H1 (cell line): Measurements from ENCODE around the gene SERHL2. TPM values are rescaled to one million over a fixed set of nuclear protein-coding genes. Genes with fewer than 3 reads are reported as not detected.

Experiments used
- CTCF ChIA-PET: fragments of 300-600 bp; sonication (Branson Sonifier 250); formaldehyde crosslinking; loops from one replicate; lab custom pipeline; 2021; ENCODE audit not compliant: partially characterized antibody; lab: Charles Lee
- POLR2A ChIA-PET: fragments of 300-600 bp; sonication (Branson Sonifier 250); formaldehyde crosslinking; loops from one replicate; lab custom pipeline; 2021; ENCODE audit warnings: inconsistent platforms; ENCODE audit not compliant: partially characterized antibody; lab: Charles Lee
- DNase-seq, 2 experiments: peaks; one replicate each; pipeline versions ENCODE4 v3.0.0 to v3.0.0-alpha.2; 2010 to 2022; ENCODE audit warnings: low spot score in 2 of 2, low read depth in 1 of 2, mixed read lengths in 1 of 2
- FAIRE-seq: peaks from 2 replicates; lab custom pipeline; 2011; peaks lifted over from hg19 to GRCh38; lab: Jason Lieb, UNC
- H2AFZ ChIP-seq: 2 replicates; pipeline ENCODE4 v1.8.1; 2012; ENCODE audit warnings: low read length, inconsistent platforms
- H2AK5ac ChIP-seq: 2 replicates; pipeline ENCODE4 v1.6.1; 2013; ENCODE audit warnings: low read depth, low read length
- H2BK120ac ChIP-seq: replicated peaks from 2 replicates; pipeline ENCODE3; 2013; ENCODE audit warnings: low read depth, low read length, inconsistent platforms
- H2BK12ac ChIP-seq: 2 replicates; pipeline ENCODE4 v1.6.1; 2013; ENCODE audit warnings: low read depth, low read length
- H2BK15ac ChIP-seq: 2 replicates; pipeline ENCODE4 v1.6.1; 2013; ENCODE audit warnings: low read length
- H2BK20ac ChIP-seq: 2 replicates; pipeline ENCODE4 v1.6.1; 2013; ENCODE audit warnings: low read length
- H2BK5ac ChIP-seq: 2 replicates; pipeline ENCODE4 v1.6.1; 2013; ENCODE audit warnings: low read depth, low read length
- H3K14ac ChIP-seq: 2 replicates; pipeline ENCODE4 v1.6.1; 2013; ENCODE audit warnings: inconsistent platforms; ENCODE audit not compliant: insufficient read length
- H3K18ac ChIP-seq: 2 replicates; pipeline ENCODE4 v1.6.1; 2013; ENCODE audit warnings: low read length; ENCODE audit errors: extremely low read depth
- H3K23ac ChIP-seq: 2 replicates; pipeline ENCODE4 v1.6.1; 2013; ENCODE audit warnings: inconsistent platforms; ENCODE audit not compliant: insufficient read length
- H3K23me2 ChIP-seq: 2 replicates; pipeline ENCODE4 v1.6.1; 2013; ENCODE audit warnings: low read depth, low read length
- H3K27ac ChIP-seq: 2 replicates; pipeline ENCODE4 v1.6.1; 2011; ENCODE audit warnings: low read depth, low read length, inconsistent platforms
- H3K27me3 ChIP-seq, 4 experiments: replicated peaks in 1 of 4; 1 replicate in 1 of 4; 2 replicates in 3 of 4; pipeline versions ENCODE4 v1.6.1 to v1.8.1; 2011 to 2013; ENCODE audit warnings: low read length in 3 of 4, mild to moderate bottlenecking in 3 of 4, inconsistent platforms in 2 of 4, mixed read lengths in 2 of 4, moderate library complexity in 1 of 4; ENCODE audit not compliant: control insufficient read depth in 3 of 4, insufficient read depth in 3 of 4; ENCODE audit errors: extremely low read depth in 1 of 4
- H3K36me3 ChIP-seq, 4 experiments: 2 replicates each; pipeline versions ENCODE4 v1.6.1 to v1.8.1; 2011 to 2013; ENCODE audit warnings: mild to moderate bottlenecking in 4 of 4, low read length in 3 of 4, moderate library complexity in 2 of 4, control low read depth in 1 of 4, inconsistent platforms in 1 of 4; ENCODE audit not compliant: insufficient read depth in 4 of 4, control insufficient read depth in 2 of 4
- H3K4ac ChIP-seq: replicated peaks from 2 replicates; pipeline ENCODE3; 2013; ENCODE audit warnings: low read length, low read depth, mixed read lengths, inconsistent platforms; ENCODE audit not compliant: insufficient read length
- H3K4me1 ChIP-seq, 4 experiments: replicated peaks in 1 of 4; 1 replicate in 1 of 4; 2 replicates in 3 of 4; pipeline versions ENCODE4 v1.6.1 to v1.8.1; 2011 to 2013; ENCODE audit warnings: low read length in 3 of 4, inconsistent platforms in 2 of 4, mixed read lengths in 1 of 4; ENCODE audit not compliant: insufficient read depth in 4 of 4, control insufficient read depth in 3 of 4
- H3K4me2 ChIP-seq, 2 experiments: 2 replicates each; pipeline versions ENCODE4 v1.6.1 to v1.8.1; 2011 to 2013; ENCODE audit warnings: low read depth in 2 of 2, low read length in 2 of 2, control low read depth in 1 of 2, inconsistent platforms in 1 of 2, mild to moderate bottlenecking in 1 of 2; ENCODE audit not compliant: insufficient read depth in 1 of 2
- H3K4me3 ChIP-seq, 4 experiments: fragments of 200-600, 300-600 bp in 1 of 4; sonication (generic), shearing (Covaris generic), sonication (Bioruptor Twin) in 1 of 4; 2 replicates each; pipeline versions ENCODE4 v1.5.1 to v1.8.1; 2011 to 2016; ENCODE audit warnings: low read length in 4 of 4, low read depth in 3 of 4, control low read depth in 2 of 4, inconsistent platforms in 2 of 4, mild to moderate bottlenecking in 2 of 4, mixed read lengths in 1 of 4, moderate library complexity in 1 of 4; ENCODE audit not compliant: insufficient read depth in 2 of 4; ENCODE audit errors: extremely low read depth in 1 of 4
- H3K56ac ChIP-seq: replicated peaks from 2 replicates; pipeline ENCODE3; 2013; ENCODE audit warnings: low read depth, mild to moderate bottlenecking, mixed read lengths, low read length, inconsistent platforms; ENCODE audit not compliant: insufficient read length
- H3K79me1 ChIP-seq: 2 replicates; pipeline ENCODE4 v1.6.1; 2013; ENCODE audit warnings: low read depth, low read length, control low read depth
- H3K79me2 ChIP-seq, 2 experiments: 2 replicates each; pipeline versions ENCODE4 v1.6.1 to v1.8.1; 2012 to 2013; ENCODE audit warnings: low read length in 2 of 2, mild to moderate bottlenecking in 2 of 2, inconsistent platforms in 1 of 2; ENCODE audit not compliant: insufficient read depth in 2 of 2, control insufficient read depth in 1 of 2
- H3K9ac ChIP-seq, 4 experiments: replicated peaks in 1 of 4; 1 replicate in 1 of 4; 2 replicates in 3 of 4; pipeline versions ENCODE4 v1.6.1 to v1.8.1; 2011 to 2013; ENCODE audit warnings: low read depth in 3 of 4, low read length in 3 of 4, control low read depth in 2 of 4, mild to moderate bottlenecking in 2 of 4, moderate library complexity in 2 of 4, inconsistent platforms in 1 of 4; ENCODE audit errors: extremely low read depth in 1 of 4
- H3K9me3 ChIP-seq, 2 experiments: 2 replicates each; pipeline versions ENCODE4 v1.6.1 to v1.8.1; 2012 to 2013; ENCODE audit warnings: mild to moderate bottlenecking in 2 of 2, moderate library complexity in 2 of 2, control low read depth in 1 of 2, inconsistent platforms in 1 of 2, low read depth in 1 of 2, low read length in 1 of 2, mixed read lengths in 1 of 2; ENCODE audit not compliant: insufficient read depth in 2 of 2
- H4K20me1 ChIP-seq, 2 experiments: replicated peaks in 1 of 2; 2 replicates each; pipeline versions ENCODE3 to v1.8.1; 2011 to 2013; ENCODE audit warnings: inconsistent platforms in 2 of 2, low read length in 2 of 2, mild to moderate bottlenecking in 1 of 2; ENCODE audit not compliant: insufficient read depth in 2 of 2, control insufficient read depth in 1 of 2
- H4K5ac ChIP-seq: 2 replicates; pipeline ENCODE4 v1.6.1; 2013; ENCODE audit warnings: low read length, low read depth, mixed read lengths, inconsistent platforms; ENCODE audit not compliant: insufficient read length
- H4K8ac ChIP-seq: 2 replicates; pipeline ENCODE4 v1.8.0; 2013; ENCODE audit warnings: mild to moderate bottlenecking, moderate library complexity, low read length, inconsistent platforms; ENCODE audit not compliant: insufficient read depth; ENCODE audit errors: extremely low read depth
- H4K91ac ChIP-seq: replicated peaks from 2 replicates; pipeline ENCODE3; 2013; ENCODE audit warnings: low read length, mixed read lengths, inconsistent platforms; ENCODE audit not compliant: insufficient read length
- CBX5 ChIP-seq: fragments of 300-800, 300-1000 bp; sonication (generic); IDR thresholded peaks from 2 replicates; pipeline ENCODE4 v1.7.1; 2016; ENCODE audit warnings: antibody characterized with exemption, low read length, low read depth
- KDM1A ChIP-seq: fragments of 200-600, 300-600 bp; sonication (generic); IDR thresholded peaks from 2 replicates; pipeline ENCODE4 v1.7.1; 2016; ENCODE audit warnings: mild to moderate bottlenecking, low read length, borderline replicate concordance
- KDM4A ChIP-seq: IDR thresholded peaks from one replicate; pipeline ENCODE4 v1.7.1; 2012; ENCODE audit warnings: low read depth, mild to moderate bottlenecking, moderate library complexity, low read length, inconsistent platforms; ENCODE audit not compliant: severe bottlenecking
- WGBS, 2 experiments: shearing (Covaris generic) in 1 of 2; methylation state at CpG; one replicate each; pipeline versions ENCODE4 v1.1.6 to v1.1.7; 2013 to 2015; ENCODE audit warnings: low lambda C conversion rate in 2 of 2, mixed read lengths in 2 of 2, inconsistent platforms in 1 of 2, low coverage in 1 of 2, missing lambda C conversion rate in 1 of 2; ENCODE audit not compliant: insufficient replicate concordance in 2 of 2, insufficient coverage in 1 of 2, insufficient read length in 1 of 2; ENCODE audit errors: extremely low coverage in 1 of 2, missing lambda C conversion rate in 1 of 2; 5-methylcytosine and 5-hydroxymethylcytosine counted together
- polyA plus RNA-seq, 7 experiments: library from polyadenylated mRNA; depleted of rRNA in 3 of 7; stranded (reverse) in 5 of 7; unstranded in 2 of 7; fragments of >200 nt in 5 of 7; fragments of 200-250 nt in 2 of 7; gene quantifications; 1 replicate in 5 of 7; 2 replicates in 1 of 7; 4 replicates in 1 of 7; pipeline versions ENCODE4 v1.2.1 to v1.2.3, GENCODE V29; 2011 to 2013; ENCODE audit warnings: missing spikeins in 2 of 7, mixed read lengths in 2 of 7
- total RNA-seq: library from RNA; stranded (reverse); fragmentation: NEBNext Ultra II Directional; extraction: Animal tissue kit (Norgen Biotek cat#: 25700); gene quantifications from 2 replicates; pipeline ENCODE4 v1.2.1, GENCODE V29; 2021

Gene SERHL2
- total and polyA plus RNA-seq, 2 of the 8 experiments (the other 6 are each of a cell fraction or from before 2014, with no cell fraction given), result 0.91 TPM; not detected in 1

DNA sequence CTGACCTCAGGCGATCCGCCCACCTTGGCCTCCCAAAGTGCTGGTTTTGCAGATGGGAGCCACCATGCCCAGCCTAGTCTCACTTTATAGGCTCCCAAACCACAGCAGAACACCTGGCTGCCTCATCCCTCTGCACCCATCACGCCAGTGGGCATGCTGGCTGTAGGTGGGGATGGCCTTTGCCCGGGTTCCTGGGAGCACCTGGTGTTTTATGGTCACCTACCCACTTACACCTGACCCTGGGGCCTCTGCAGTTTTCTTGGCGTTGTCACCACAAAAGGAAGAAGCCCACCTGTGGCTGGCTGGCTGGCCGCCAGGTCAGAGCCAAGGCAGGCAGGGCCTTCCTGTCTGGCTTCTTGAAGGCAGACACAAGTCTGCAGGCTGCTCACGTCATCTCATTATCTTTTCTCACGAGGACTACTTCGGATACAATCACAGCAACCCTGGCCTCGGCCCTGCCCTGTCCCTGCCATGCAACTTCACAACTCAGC lies 42.3 kb upstream of the SERHL2 start:
- Histone ChIP-seq H3K4ac (no peak overlapping the region), H3K4me3 (no peak overlapping the region), H2BK5ac (no peak overlapping the region), H3K9me3 (no peaks in the 10 kb centered on the region), H3K4me2 (no peak overlapping the region), H3K14ac (no peak overlapping the region), H4K8ac (no peak overlapping the region)
- TF ChIP-seq CBX5 (no peak), KDM4A (no peak), KDM1A (no peak)
- TF ChIP-seq, all 59 proteins: peak for 0
- ChIA-PET POLR2A (interaction anchor here (1.1 to 1.4 kb wide), 4 partner anchors 39 to 103 kb away, joined by 3 to 6 read pairs (median 4); partner anchors contain the start of gene POLDIP3), CTCF (interaction anchor here (1.0 to 1.7 kb wide), 7 partner anchors 11 to 99 kb away, joined by 3 to 7 read pairs (median 3); no protein-coding TSS in a partner anchor)
- H3K9ac ChIP-seq, result no peak overlapping the region
- 91% methylated on average over 10 of the region's 10 CpGs; no CpG with 5 or more reads in 1 of the 2 experiments for WGBS, 2 experiments
- H4K20me1 ChIP-seq, result peaks cover 2 to 5% of the 10 kb centered on the region in 2 experiments
- H4K91ac ChIP-seq, result no peak overlapping the region
- peaks cover 0 to 15% (median 7%) of the 10 kb centered on the region in 4 experiments; a peak in 6 of 7 replicates for H3K4me1 ChIP-seq
- H3K56ac ChIP-seq, result no peak overlapping the region
- H2AFZ ChIP-seq, result no peak overlapping the region
- DNase-seq, result no peak
- no peak for FAIRE-seq
- no peak overlapping the region for H2BK12ac ChIP-seq
- no peak overlapping the region for H2BK120ac ChIP-seq
- no peak overlapping the region for H3K23ac ChIP-seq
- H3K79me2 ChIP-seq, result no peaks in the 10 kb centered on the region; a peak in 1 of 4 replicates
- no peaks in the 10 kb centered on the region for H3K27me3 ChIP-seq
- no peaks in the 10 kb centered on the region for H3K23me2 ChIP-seq
- H2BK20ac ChIP-seq, result no peak overlapping the region
- H3K79me1 ChIP-seq, result no peaks in the 10 kb centered on the region
- no peak overlapping the region for H3K27ac ChIP-seq
- H3K36me3 ChIP-seq, result peaks cover 2 to 21% (median 11%) of the 10 kb centered on the region in 4 experiments; a peak in 6 of 8 replicates
- H2BK15ac ChIP-seq, result no peak overlapping the region
- no peak overlapping the region for H4K5ac ChIP-seq
- no peak overlapping the region for H2AK5ac ChIP-seq
- no peak overlapping the region; the same call in 1 of the 2 replicates for H3K18ac ChIP-seq
